ENCODE measurements around the gene ABR.
"Not testable (repeated sequence)": the region's sequence is repeated elsewhere in the genome, so short reads cannot be mapped to it uniquely, and the experiment has no call there.

Gene ABR

GRCh38 chr17:1173432-1174262 is 6.1 kb downstream of the ABR start:
- no peak for DNase-seq (ENCODE audit: low spot score)

- no peak for DNase-seq (ENCODE audit: low spot score)
These were observed 7.8 kb downstream of the ABR start for GRCh38 chr17:1171953-1172352.

- DNase-seq (ENCODE audit: low spot score): no peak
These were observed 9.0 kb downstream of the ABR start for GRCh38 chr17:1170739-1171138.

- no peak for DNase-seq (ENCODE audit: low spot score)
These were observed 9.9 kb downstream of the ABR start for GRCh38 chr17:1169929-1170312.

- DNase-seq (ENCODE audit: low spot score): no peak
These were observed 10.4 kb downstream of the ABR start for GRCh38 chr17:1169221-1169928.

- DNase-seq (ENCODE audit: low spot score): no peak
These were observed 11.1 kb downstream of the ABR start for GRCh38 chr17:1168533-1169220.

GRCh38 chr17:1166276-1166675 is 13.5 kb downstream of the ABR start:
- DNase-seq (ENCODE audit: low spot score): no peak

GRCh38 chr17:1165836-1166235 is 13.9 kb downstream of the ABR start:
- DNase-seq (ENCODE audit: low spot score): no peak

- no peak for DNase-seq (ENCODE audit: low spot score)
These were observed 14.7 kb downstream of the ABR start for GRCh38 chr17:1164935-1165556.

- DNase-seq (ENCODE audit: low spot score): no peak
These were observed 17.5 kb downstream of the ABR start for GRCh38 chr17:1162116-1162855.

GRCh38 chr17:1160591-1161390 is 19.0 kb downstream of the ABR start:
- DNase-seq (ENCODE audit: low spot score): no peak

- DNase-seq (ENCODE audit: low spot score): no peak
These were observed 20.2 kb downstream of the ABR start for GRCh38 chr17:1159431-1160180.

GRCh38 chr17:1158879-1159278 is 20.9 kb downstream of the ABR start:
- DNase-seq (ENCODE audit: low spot score): no peak

- DNase-seq (ENCODE audit: low spot score): no peak
These were observed 22.9 kb downstream of the ABR start for GRCh38 chr17:1156864-1157263.

GRCh38 chr17:1154704-1155103 is 25.1 kb downstream of the ABR start:
- peak; percentile 56 for DNase-seq (ENCODE audit: low spot score)

- DNase-seq (ENCODE audit: low spot score): peak; percentile 60
These were observed 25.8 kb downstream of the ABR start for GRCh38 chr17:1153795-1154546.

- DNase-seq (ENCODE audit: low spot score): not testable (repeated sequence)
These were observed 27.2 kb downstream of the ABR start for GRCh38 chr17:1152582-1152981.

GRCh38 chr17:1150863-1151600 is 28.7 kb downstream of the ABR start:
- DNase-seq (ENCODE audit: low spot score): no peak

GRCh38 chr17:1149869-1150268 is 29.9 kb downstream of the ABR start:
- DNase-seq (ENCODE audit: low spot score): no peak
